Mesenchymal stem cell (in vitro differentiated cells and primary cell): Measurements from ENCODE around the gene RBM18.
A peak's percentile ranks its signal among the peaks of the same experiment; 100 is the strongest.

Experiments
- DNase-seq: peaks from one replicate; pipeline ENCODE4 v3.0.0-alpha.2; 2013
- H2AFZ ChIP-seq: one replicate; pipeline ENCODE4 v1.6.1; 2013; ENCODE audit warnings: low read depth, mild to moderate bottlenecking, control low read depth, inconsistent platforms, low read length, moderate library complexity
- H2AK5ac ChIP-seq: 2 replicates; pipeline ENCODE4 v1.6.1; 2013; ENCODE audit warnings: low read length, moderate library complexity, mild to moderate bottlenecking, inconsistent platforms; ENCODE audit not compliant: severe bottlenecking
- H2BK120ac ChIP-seq: one replicate; pipeline ENCODE4 v1.6.1; 2013; ENCODE audit warnings: low read depth, mild to moderate bottlenecking, inconsistent platforms, low read length, moderate library complexity
- H2BK12ac ChIP-seq, 2 experiments: one replicate each; pipeline ENCODE4 v1.6.1; 2013; ENCODE audit warnings: inconsistent platforms in 2 of 2, low read length in 2 of 2, mild to moderate bottlenecking in 2 of 2, moderate library complexity in 2 of 2, control low read depth in 1 of 2
- H2BK15ac ChIP-seq: one replicate; pipeline ENCODE4 v1.6.1; 2013; ENCODE audit warnings: mild to moderate bottlenecking, low read depth, inconsistent platforms; ENCODE audit not compliant: poor library complexity, severe bottlenecking
- H2BK5ac ChIP-seq: 2 replicates; pipeline ENCODE4 v1.6.1; 2013; ENCODE audit warnings: low read depth, mild to moderate bottlenecking, low read length, control low read depth, inconsistent platforms; ENCODE audit not compliant: poor library complexity, severe bottlenecking
- H3K14ac ChIP-seq, 2 experiments: one replicate each; pipeline ENCODE4 v1.6.1; 2013; ENCODE audit warnings: inconsistent platforms in 2 of 2, low read length in 2 of 2, control low read depth in 1 of 2, mild to moderate bottlenecking in 1 of 2, moderate library complexity in 1 of 2
- H3K18ac ChIP-seq, 2 experiments: one replicate each; pipeline ENCODE4 v1.6.1; 2013; ENCODE audit warnings: inconsistent platforms in 2 of 2, low read length in 2 of 2, control low read depth in 1 of 2, low read depth in 1 of 2, mild to moderate bottlenecking in 1 of 2
- H3K23ac ChIP-seq, 2 experiments: one replicate each; pipeline ENCODE4 v1.6.1; 2013; ENCODE audit warnings: inconsistent platforms in 2 of 2, low read length in 2 of 2, mild to moderate bottlenecking in 2 of 2, moderate library complexity in 2 of 2, control low read depth in 1 of 2
- H3K27ac ChIP-seq: 2 replicates; pipeline ENCODE4 v1.5.1; 2013; ENCODE audit warnings: mild to moderate bottlenecking, moderate library complexity, low read length, control low read depth, inconsistent platforms; ENCODE audit not compliant: poor library complexity, severe bottlenecking
- H3K27me3 ChIP-seq, 2 experiments: 2 replicates each; pipeline versions ENCODE4 v1.6.1 to v1.7.0; 2013; ENCODE audit warnings: low read length in 2 of 2, mild to moderate bottlenecking in 2 of 2, moderate library complexity in 2 of 2, control low read depth in 1 of 2, inconsistent platforms in 1 of 2; ENCODE audit not compliant: control insufficient read depth in 1 of 2, insufficient read depth in 1 of 2
- H3K36me3 ChIP-seq, 2 experiments: 2 replicates each; pipeline versions ENCODE4 v1.6.1 to v1.7.0; 2013; ENCODE audit warnings: low read length in 2 of 2, control low read depth in 1 of 2, inconsistent platforms in 1 of 2, low read depth in 1 of 2, mild to moderate bottlenecking in 1 of 2; ENCODE audit not compliant: insufficient read depth in 2 of 2, control insufficient read depth in 1 of 2
- H3K4ac ChIP-seq, 2 experiments: one replicate each; pipeline ENCODE4 v1.6.1; 2013; ENCODE audit warnings: inconsistent platforms in 2 of 2, low read length in 2 of 2, mild to moderate bottlenecking in 2 of 2, moderate library complexity in 2 of 2, control low read depth in 1 of 2, low read depth in 1 of 2
- H3K4me1 ChIP-seq: 2 replicates; pipeline ENCODE4 v1.6.1; 2013; ENCODE audit warnings: low read depth, low read length, control low read depth; ENCODE audit not compliant: control insufficient read depth, insufficient read depth
- H3K4me2 ChIP-seq: 2 replicates; pipeline ENCODE4 v1.6.1; 2013; ENCODE audit warnings: low read length, mild to moderate bottlenecking, inconsistent platforms; ENCODE audit not compliant: poor library complexity, severe bottlenecking
- H3K4me3 ChIP-seq, 2 experiments: 2 replicates each; pipeline versions ENCODE4 v1.5.1 to v1.7.0; 2013; ENCODE audit warnings: low read length in 2 of 2, mild to moderate bottlenecking in 2 of 2, control low read depth in 1 of 2, low read depth in 1 of 2; ENCODE audit not compliant: insufficient read depth in 1 of 2
- H3K79me1 ChIP-seq: replicated peaks from 2 replicates; pipeline ENCODE4 v1.6.1; 2013; ENCODE audit warnings: mild to moderate bottlenecking, control low read depth, low read length, inconsistent platforms; ENCODE audit not compliant: poor library complexity, severe bottlenecking
- H3K9ac ChIP-seq: 2 replicates; pipeline ENCODE4 v1.7.0; 2013; ENCODE audit warnings: mild to moderate bottlenecking, low read length, moderate library complexity
- H3K9me3 ChIP-seq: 2 replicates; pipeline ENCODE4 v1.7.0; 2013; ENCODE audit warnings: mild to moderate bottlenecking, low read length; ENCODE audit not compliant: control insufficient read depth
- H4K8ac ChIP-seq: one replicate; pipeline ENCODE4 v1.6.1; 2013; ENCODE audit warnings: inconsistent platforms, mild to moderate bottlenecking, low read length, moderate library complexity
- H4K91ac ChIP-seq: one replicate; pipeline ENCODE4 v1.6.1; 2013; ENCODE audit warnings: mild to moderate bottlenecking, low read length, inconsistent platforms
- WGBS: methylation state at CpG from one replicate; pipeline ENCODE4 v1.1.7; 2013; ENCODE audit warnings: mixed read lengths; 5-methylcytosine and 5-hydroxymethylcytosine counted together

Gene RBM18

GRCh38 chr9:122229485-122229837, 35.2 kb downstream of the RBM18 start:
- H2BK15ac ChIP-seq, result no peak overlapping the region
- WGBS, result 54% methylated on average over 4 of the region's 4 CpGs
- H3K27me3 ChIP-seq, result peaks cover 83 to 90% of the 10 kb centered on the region in 2 experiments

DNA sequence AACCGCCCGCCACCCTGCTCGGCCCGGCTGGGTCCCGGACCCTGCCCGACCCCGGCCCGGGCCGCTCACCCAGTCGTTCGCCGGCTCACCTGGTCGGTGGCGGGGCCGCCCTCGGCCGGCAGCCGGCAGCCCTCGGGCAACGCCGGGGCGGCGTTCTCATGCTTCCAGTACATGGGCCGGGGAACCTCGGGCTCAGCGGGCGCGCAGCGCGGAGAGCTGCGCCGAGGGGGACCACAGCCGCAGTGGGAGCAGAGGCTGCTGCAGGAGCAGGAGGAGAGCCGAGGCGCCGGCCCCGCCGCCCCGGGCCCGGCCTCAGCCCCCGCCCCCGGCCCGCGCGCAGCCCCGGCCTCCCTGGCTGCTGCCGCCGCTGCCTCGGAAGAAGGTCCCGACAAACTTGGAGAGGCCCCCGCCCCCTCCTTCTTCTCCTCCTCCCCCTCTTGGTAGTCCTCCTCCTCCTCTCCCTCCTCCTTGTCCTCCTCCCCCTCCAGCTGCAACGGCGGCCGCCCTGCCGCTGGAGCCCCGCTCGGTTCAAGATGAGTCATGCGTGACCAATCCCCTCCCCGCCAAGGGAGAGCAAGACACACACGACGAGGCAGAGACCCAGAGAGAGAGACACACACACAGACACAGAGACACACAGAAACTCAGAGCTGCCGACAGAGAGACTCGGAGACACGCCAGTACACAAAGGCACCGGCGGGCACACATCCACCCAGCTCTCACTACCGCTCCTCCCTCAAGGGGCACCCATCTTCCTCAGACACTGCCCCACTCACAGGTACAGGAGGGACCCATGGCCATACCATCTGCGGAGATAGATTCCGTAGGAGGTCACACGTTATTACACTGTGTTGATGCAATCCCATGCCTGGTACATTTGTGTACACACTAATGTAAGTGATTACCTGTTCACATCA, 35.8 kb downstream of the RBM18 start, which contains the start of gene LHX6:
Gene LHX6 (minus strand): TSS at position 390 of the 917 bp plus-strand sequence. CDS start 217 bp downstream, at position 173.
- peak within 1 kb of the TSS in 1 of 2 experiments; percentile 11 for H3K14ac ChIP-seq

More at GRCh38 chr9:122229485-122229837, 35.2 kb downstream of the RBM18 start:
- Histone ChIP-seq H3K23ac (no peak overlapping the region), H2BK12ac (no peak overlapping the region), H3K14ac (no peak overlapping the region), H2AFZ (no peak overlapping the region), H3K4me2 (no peak overlapping the region), H3K79me1 (no peaks in the 10 kb centered on the region), H3K9me3 (no peaks in the 10 kb centered on the region), H3K9ac (no peak overlapping the region), H2BK120ac (no peak overlapping the region), H3K18ac (no peak overlapping the region), H3K4me3 (no peak overlapping the region), H3K4me1 (peaks cover 20% of the 10 kb centered on the region), H3K4ac (no peak overlapping the region), H2AK5ac (no peak overlapping the region), H3K36me3 (no peaks in the 10 kb centered on the region), H2BK5ac (no peak overlapping the region), H4K91ac (no peak overlapping the region), H3K27ac (no peak overlapping the region), H4K8ac (no peak overlapping the region)
- no peak for DNase-seq

DNA sequence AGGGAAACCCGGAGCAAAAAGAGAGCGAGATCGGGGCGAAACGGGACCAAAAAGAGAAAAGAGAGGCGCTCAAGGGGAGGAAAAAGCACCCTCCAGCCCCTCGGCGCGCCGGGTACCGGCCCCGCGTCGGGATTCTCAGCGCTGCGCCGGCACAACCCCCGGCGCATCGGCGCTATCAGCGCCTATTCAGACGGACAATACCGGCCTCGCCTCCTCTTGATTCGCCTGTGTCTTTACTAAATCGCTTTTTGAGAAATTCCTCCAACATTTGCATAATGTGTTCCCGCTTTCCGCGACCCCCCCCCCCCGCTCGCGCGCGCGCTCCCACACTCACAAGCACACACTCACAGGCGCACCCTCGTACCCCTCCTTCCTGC, 36.5 kb downstream of the RBM18 start:
- Histone ChIP-seq H3K18ac (no peak overlapping the region), H3K27me3 (peaks cover 87 to 92% of the 10 kb centered on the region in 2 experiments), H3K23ac (peak overlapping the region in 1 of 2 experiments; percentile 46), H3K9me3 (no peaks in the 10 kb centered on the region), H3K4ac (no peak overlapping the region), H2BK120ac (no peak overlapping the region), H3K4me3 (peak overlapping the region in 1 of 2 experiments; percentile 24), H3K4me2 (peak overlapping the region; percentile 85), H2AFZ (no peak overlapping the region), H3K79me1 (no peaks in the 10 kb centered on the region), H4K8ac (no peak overlapping the region), H2BK5ac (no peak overlapping the region), H3K9ac (no peak overlapping the region), H2BK12ac (no peak overlapping the region), H2AK5ac (no peak overlapping the region), H3K14ac (peak overlapping the region in 1 of 2 experiments; percentile 11), H4K91ac (no peak overlapping the region), H3K27ac (no peak overlapping the region), H2BK15ac (no peak overlapping the region), H3K4me1 (peaks cover 20% of the 10 kb centered on the region), H3K36me3 (no peaks in the 10 kb centered on the region)
- under 1% methylated on average over 29 of the region's 38 CpGs for WGBS
- peak; percentile 12 for DNase-seq

More for the DNA sequence above, 35.8 kb downstream of the RBM18 start, which contains the start of gene LHX6:
- Histone ChIP-seq H2BK15ac (no peak within 1 kb of the TSS), H3K9me3 (no peaks in the 10 kb centered on the region), H3K4me3 (peak within 1 kb of the TSS in 1 of 2 experiments; percentile 38), H3K4ac (no peak within 1 kb of the TSS), H3K9ac (no peak within 1 kb of the TSS), H2AFZ (no peak within 1 kb of the TSS), H2BK5ac (no peak within 1 kb of the TSS), H3K23ac (peak within 1 kb of the TSS in 1 of 2 experiments; percentile 46), H3K18ac (peak within 1 kb of the TSS in 1 of 2 experiments; percentile 19), H4K91ac (no peak within 1 kb of the TSS), H3K27me3 (peaks cover 83 to 91% of the 10 kb centered on the region in 2 experiments), H3K36me3 (no peaks in the 10 kb centered on the region), H3K27ac (no peak within 1 kb of the TSS), H2BK120ac (no peak within 1 kb of the TSS), H3K4me2 (peak within 1 kb of the TSS; percentile 85), H3K79me1 (no peaks in the 10 kb centered on the region), H2AK5ac (no peak within 1 kb of the TSS), H4K8ac (no peak within 1 kb of the TSS), H3K4me1 (peaks cover 20% of the 10 kb centered on the region), H2BK12ac (no peak within 1 kb of the TSS)
- peak; percentile 63 for DNase-seq
- WGBS, result 2% methylated on average over 59 of the region's 70 CpGs

- 0% methylated on average over 5 of the region's 10 CpGs for WGBS
- no peak overlapping the region for H2BK15ac ChIP-seq
- peaks cover 93% of the 10 kb centered on the region in 2 experiments for H3K27me3 ChIP-seq
Observed at GRCh38 chr9:122227575-122227900, 37.1 kb downstream of the RBM18 start.

More at GRCh38 chr9:122227575-122227900, 37.1 kb downstream of the RBM18 start:
- no peak overlapping the region for H3K23ac ChIP-seq
- no peak overlapping the region for H3K9ac ChIP-seq
- H3K4ac ChIP-seq, result no peak overlapping the region
- no peak overlapping the region for H2AFZ ChIP-seq
- no peak overlapping the region for H3K4me3 ChIP-seq
- H2BK12ac ChIP-seq, result no peak overlapping the region
- H4K8ac ChIP-seq, result no peak overlapping the region
- DNase-seq, result no peak
- H3K14ac ChIP-seq, result no peak overlapping the region
- no peak overlapping the region for H3K27ac ChIP-seq
- H3K4me2 ChIP-seq, result no peak overlapping the region
- H3K4me1 ChIP-seq, result peaks cover 20% of the 10 kb centered on the region
- no peak overlapping the region for H2BK120ac ChIP-seq
- no peak overlapping the region for H2AK5ac ChIP-seq
- no peaks in the 10 kb centered on the region for H3K79me1 ChIP-seq
- H3K9me3 ChIP-seq, result no peaks in the 10 kb centered on the region
- no peak overlapping the region for H3K18ac ChIP-seq
- H4K91ac ChIP-seq, result no peak overlapping the region
- no peak overlapping the region for H2BK5ac ChIP-seq
- H3K36me3 ChIP-seq, result no peaks in the 10 kb centered on the region
